Posterior vena cava (tissue), 2 donors: Measurements from ENCODE around the gene CACNB4. TPM values are rescaled to one million over a fixed set of nuclear protein-coding genes. Genes with fewer than 3 reads are reported as not detected.
"Not testable (repeated sequence)": the region's sequence is repeated elsewhere in the genome, so short reads cannot be mapped to it uniquely, and the experiment has no call there.

Source experiments
- DNase-seq: peaks from one replicate; pipeline ENCODE4 v3.0.0-alpha.2; 2020; ENCODE audit warnings: low spot score
- intact Hi-C, 2 donors: fragments of 100-400 bp; cut with DNase I; formaldehyde crosslinking; loops; one replicate each; pipeline versions ENCODE4 v1.14.1 to v1.14.2; 2022 to 2023
- total RNA-seq, 2 donors: library from RNA; stranded (reverse); fragmentation: NEBNext Ultra II Directional; extraction: Animal tissue kit (Norgen Biotek cat#: 25700); gene quantifications; one replicate each; pipeline ENCODE4 v1.2.1, GENCODE V29; 2021
- donor health status: DM: yes; HTN: yes; CAD: no.
- donor health status: DM: yes; HTN: yes; CAD: no.

Gene CACNB4
- total RNA-seq, 2 donors from 2014 or later = 8.6 to 10.5 TPM

DNA sequence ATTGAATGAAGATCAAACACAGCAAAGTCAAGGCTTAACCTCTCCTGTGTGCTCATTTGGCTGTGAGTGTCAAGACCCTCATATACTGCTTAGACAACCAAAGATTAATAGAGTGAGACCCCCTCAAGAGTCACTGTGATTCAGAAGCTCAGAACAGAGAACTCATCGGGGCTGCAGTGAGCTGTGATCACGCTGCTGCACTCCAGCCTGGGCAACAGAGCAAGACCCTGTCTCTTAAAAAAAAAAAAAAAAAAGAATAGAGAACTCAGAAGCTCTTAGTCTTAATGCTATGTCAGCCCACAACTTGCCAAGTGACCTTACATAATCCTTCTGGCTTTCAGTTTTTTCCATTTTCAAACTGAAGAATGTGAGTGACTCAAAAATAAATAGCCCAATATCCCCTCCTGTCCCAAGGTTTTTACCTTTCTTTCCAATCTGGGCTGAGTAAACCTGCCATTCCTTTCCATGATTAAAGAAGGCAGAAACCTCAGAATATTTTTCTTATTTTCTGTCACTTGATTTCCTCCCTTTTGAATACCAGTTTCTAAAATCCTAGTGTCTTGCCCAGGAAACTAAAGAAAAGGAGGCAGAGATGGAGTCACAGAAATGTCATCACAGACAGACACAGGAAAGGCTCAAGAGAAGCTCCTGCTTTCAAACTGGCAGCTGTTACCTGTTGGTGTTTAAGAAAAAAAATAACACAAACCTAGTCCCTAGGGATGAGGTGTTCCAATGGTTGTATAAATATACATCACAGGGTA is 102.4 kb downstream of the CACNB4 start:
- DNase-seq = no peak
- intact Hi-C loops = no loop called here

DNA sequence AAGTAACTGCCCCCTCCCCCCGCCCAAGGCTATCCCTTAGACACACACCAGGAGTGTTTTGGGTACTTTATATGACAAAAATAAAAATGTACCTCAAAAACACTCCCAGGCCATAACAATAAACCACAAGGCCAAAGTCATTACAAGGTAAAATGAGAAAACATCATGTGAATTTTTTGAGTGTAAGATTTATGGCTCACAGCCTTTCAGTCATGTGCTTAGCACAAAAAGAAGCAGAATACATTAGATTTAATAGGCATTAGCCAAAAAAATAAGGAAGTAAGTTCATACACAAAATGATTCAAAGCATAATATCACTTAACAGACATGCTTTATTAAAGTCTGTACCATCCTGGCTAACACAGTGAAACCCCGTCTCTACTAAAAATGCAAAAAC is 103.7 kb downstream of the CACNB4 start:
- intact Hi-C loops = no loop called here
- no peak for DNase-seq

DNA sequence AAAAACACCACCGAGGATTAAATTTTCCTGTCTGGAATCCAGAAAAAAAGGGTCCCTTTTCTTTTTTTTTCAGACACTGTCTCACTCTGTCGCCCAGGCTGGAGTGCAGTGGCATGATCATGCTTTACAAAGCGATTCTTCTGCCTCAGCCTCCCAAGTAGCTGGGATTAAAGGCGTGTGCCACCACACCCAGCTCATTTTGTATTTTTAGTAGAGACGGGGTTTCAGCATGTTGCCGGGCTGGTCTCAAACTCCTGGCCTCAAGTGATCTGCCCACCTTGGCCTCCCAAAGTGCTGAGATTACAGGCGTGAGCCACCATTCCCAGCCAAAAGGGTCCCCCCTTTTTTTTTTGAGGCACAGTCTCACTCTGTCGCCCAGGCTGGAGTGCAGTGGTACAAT is 104.7 kb downstream of the CACNB4 start:
- intact Hi-C loops, DNase-seq: not testable (repeated sequence)

DNA sequence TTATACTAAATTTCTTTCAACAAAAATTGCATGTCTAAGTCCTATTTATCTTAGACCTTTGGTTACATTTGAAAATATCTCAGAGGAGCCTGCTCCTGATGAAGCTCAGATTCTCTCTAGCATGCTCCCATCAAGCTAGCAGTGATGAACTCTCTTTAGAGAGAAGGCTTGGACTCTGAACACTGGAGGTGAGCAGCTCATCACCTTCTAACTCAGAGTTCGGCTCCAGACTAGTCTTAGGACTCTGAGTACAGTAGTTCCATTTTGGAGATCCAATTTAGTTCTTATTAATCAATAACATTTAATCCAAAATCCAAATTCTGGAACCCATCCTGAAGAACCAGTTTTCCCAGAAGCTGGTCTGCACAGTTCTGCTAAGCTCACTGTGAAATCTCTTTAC is 107.8 kb downstream of the CACNB4 start:
- DNase-seq = no peak
- intact Hi-C loops = no loop called here

DNA sequence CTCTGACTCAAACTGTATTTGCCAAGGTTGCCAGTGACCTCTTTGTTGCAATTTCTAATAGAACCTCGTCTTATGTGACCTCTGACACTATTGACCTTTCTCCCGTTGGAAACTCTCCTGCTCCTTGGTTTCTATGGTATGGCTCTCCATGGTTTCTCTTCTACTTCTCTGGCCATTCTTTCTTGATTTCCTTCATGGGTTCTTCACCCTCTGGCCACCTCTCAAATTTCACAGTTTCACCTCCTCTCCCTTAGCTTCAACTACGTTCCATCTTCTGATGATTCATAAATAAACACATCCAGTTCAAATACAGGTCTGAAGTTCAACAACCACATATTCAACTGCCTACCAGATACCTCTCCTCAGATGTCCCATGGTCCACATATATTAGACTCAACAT is 109.5 kb downstream of the CACNB4 start:
- no peak for DNase-seq
- intact Hi-C loops = no loop called here

DNA sequence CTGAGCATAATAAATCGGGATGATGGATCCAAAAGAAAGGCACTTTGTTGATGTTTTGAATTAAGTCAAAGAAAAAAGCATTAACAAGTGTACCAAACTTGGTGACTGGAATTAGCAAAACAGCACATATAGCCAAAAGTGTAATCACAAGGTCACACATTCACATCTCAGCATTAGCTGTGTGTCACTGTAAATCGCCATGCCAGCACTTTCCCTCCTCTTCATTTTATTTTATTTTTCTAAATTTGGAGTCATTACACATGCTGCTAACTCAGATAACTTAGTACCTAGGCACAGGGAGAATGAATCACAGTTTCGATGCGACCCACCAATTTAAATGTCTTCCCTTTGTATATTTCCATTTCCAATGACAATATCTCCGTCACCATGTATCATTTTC is 111.4 kb downstream of the CACNB4 start:
- DNase-seq = no peak
- intact Hi-C loops = no loop called here

DNA sequence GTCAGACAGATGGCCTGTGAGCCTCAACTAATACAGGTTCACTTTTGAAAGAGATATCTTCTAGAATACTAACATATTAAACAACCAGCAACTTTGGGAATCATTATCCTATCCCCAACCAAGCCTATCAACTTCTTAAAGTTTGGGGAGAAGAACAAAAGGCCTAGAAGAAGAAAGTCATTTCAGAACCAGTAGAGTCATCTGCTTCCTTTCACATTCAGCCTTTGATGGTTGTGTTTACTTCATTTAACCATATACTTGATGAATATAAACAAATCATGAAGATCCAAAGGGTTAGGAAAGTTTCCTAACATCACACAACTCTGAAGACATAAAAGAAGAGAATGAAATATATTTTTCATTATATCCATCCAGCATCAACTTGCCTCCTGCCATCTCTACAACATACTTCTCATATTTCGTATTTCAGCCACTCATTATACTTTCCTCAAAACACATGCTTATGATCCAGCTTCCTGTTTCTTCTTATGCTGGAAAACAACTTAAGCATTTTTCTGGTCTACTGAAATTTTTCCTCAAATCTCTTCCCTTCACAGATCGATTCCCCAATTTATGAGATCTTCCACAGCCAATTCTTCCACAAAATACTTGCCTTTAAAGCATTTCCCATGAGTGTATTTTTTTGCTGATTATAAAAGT is 114.3 kb downstream of the CACNB4 start:
- intact Hi-C loops = no loop called here
- DNase-seq = no peak

DNA sequence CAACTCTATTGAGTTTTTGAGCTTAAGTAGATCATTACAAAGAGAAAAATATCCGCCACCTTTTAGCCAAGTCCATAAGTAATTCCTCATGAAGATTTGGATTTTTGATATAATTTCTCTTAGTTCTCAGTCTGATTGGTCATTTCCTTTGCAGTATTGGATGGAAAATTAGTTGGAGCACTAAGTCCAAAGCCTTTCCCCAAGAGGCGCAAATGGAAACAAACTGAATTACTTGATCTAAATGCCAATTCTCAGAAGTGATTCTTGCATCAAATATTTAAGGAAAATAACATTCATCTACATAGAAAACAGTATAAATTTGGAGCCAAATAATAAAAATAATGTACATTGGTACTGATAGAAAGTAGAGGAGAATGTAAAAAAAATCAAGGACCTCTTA is 115.6 kb downstream of the CACNB4 start:
- DNase-seq = no peak
- intact Hi-C loops = no loop called here

DNA sequence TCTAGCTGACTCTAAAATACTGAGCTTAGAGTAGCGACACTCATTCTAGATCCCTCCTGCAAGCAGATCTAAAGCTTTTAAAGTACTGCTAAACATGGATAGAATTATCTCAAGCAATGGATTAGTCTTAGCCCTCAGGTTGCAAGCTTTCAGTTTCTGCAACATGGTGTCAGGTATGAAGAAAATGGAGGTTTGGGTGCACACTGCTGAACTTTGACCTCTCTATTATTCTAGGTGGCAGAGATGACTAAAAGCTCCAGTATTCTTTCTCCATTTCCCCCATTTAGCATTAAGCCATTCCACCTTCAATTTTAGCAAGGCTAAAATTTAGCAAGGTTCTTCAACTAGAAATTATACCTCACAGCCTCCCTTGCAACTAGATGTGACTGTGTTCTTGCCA is 117.0 kb downstream of the CACNB4 start:
- intact Hi-C loops = no loop called here
- DNase-seq = no peak

DNA sequence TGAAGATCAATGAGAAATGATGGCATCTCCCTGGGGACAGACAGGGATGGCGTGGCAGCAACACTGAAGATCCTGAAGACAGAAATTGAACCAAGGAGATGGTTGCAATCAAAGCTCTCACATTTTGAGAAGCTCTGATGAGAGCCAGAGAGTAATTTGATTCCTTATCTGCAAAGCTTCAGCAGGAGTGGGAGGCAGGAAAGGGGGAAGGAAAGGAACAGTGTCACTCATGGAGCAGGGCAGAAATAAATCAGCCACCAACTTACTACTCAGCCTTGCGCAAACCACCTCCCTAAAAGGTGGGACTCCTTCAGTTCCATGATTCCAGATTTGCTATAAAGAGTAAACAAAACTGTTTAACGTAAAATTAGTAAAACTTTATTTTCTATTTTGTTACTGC is 119.2 kb downstream of the CACNB4 start:
- DNase-seq = no peak
- intact Hi-C loops = no loop called here

DNA sequence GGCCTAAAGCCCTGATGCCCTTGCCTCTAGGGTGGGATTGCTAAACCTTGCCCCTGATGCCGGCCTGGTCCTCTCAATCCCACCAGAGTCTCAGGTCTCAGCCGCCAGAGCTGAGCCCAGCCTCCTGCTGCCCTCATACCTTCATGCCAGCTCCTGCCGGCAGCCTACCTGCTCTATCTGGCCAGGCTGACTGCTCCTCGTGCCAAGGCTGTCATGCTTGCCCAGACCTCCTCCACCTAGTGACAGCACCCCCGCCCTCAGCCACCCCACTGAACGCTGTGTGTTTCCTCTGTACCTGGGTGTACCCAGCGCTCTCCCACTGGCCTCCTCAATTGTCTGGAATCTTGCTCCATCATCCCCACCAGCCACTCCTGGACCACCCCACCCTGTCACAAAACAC is 120.1 kb downstream of the CACNB4 start:
- intact Hi-C loops = no loop called here
- DNase-seq = no peak

DNA sequence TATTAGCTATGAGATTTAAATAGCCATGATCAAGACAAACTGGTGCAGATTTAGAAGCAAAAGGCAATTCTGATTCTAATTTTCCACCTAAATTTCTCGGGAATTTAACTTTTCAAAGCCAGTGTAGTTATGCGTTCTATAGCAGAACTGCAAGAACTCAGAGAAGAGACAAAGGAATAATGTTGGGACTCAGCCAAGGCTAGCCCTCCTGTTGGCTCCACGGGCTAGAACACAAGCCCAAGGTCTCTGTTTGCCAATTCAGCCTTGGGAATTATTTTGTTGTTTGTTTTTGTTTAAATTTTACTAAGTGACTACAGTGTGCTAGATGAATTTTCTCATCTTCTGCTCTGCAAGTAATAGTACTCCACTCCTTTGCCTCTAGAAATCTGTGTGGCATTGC is 121.2 kb downstream of the CACNB4 start:
- no peak for DNase-seq
- intact Hi-C loops = no loop called here

DNA sequence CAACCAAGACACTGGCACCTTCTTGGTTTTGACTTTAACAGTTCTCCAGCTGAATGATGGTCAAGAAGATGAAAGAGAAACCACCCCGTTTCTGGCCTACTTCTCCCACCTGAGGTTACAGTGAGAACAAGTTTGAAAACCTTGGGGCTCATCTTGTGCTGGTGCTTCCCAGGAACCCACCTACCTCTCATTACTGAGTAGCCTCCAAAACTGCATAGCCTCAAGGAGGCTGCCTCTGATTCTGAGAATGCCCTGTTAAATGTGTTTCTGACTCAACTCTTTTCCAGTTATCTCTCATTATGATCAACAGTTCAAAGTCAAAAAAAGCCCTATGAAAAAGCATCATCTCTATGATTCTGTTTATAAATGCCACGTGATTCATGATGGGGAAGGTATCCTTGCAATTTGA is 121.9 kb downstream of the CACNB4 start:
- DNase-seq = no peak
- intact Hi-C loops = no loop called here

DNA sequence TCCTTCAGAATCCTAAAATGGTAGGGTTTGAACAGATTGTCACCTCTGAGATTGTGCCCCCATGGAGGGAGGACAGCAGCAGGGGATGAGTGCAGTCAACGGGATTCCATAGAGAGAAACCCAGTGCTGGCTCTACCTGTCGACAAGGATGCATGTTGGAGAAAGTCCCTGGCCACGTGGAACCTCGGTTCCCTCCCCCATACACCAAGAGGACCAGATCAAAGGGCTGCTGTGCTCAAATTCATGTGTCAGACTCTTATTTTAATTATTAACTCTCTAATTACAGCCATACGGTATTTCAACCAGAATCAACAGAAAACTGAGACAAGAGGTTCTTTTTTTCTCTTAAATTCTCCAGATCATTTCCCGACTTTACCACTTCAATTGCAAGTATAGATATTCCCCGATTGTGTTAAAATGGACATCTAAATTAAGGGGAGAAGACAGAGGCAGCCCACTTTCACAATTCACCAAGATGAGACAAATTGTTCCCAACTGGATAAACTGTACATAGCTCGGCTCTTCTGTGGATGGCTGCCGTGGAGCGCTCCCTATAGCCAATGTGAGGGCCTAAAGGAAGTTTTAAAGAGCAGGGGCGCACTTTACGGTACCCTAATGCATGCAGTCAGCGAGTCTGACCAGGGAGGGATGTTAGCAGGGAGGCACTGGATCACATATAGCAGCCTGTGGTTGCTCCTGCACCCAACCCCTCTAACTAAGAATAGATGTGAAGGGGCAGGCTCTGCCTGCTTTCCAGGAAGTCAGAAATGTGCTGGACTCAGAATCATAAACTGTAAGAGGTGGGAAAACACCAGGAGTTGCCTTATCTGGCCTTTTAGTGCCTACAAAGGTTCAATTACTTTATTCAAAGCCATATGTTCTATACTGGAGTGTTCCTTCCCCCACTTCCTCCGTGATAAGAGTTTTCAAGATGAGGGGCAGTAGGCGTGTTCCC is 123.1 kb downstream of the CACNB4 start:
- intact Hi-C loops = no loop called here
- no peak for DNase-seq

DNA sequence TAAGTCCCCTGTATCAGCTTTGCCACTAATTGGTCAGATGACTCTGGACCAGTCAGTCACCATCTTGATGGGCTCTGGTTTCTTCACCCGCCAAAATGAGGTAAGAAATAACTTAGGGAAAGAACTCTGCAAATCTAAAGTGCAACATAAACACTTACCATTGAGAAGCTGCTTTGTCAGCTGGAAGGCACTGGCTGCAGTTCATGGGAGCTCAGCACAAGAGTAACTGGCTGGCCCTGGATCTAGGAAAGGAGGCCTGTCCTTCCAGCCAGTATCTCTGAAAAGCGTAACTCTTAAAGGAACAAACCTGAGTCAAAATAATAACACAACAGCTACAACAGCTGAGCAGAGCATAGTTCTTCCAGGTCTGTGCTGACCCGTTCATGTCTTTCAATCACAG is 123.9 kb downstream of the CACNB4 start:
- DNase-seq = no peak
- intact Hi-C loops = no loop called here

DNA sequence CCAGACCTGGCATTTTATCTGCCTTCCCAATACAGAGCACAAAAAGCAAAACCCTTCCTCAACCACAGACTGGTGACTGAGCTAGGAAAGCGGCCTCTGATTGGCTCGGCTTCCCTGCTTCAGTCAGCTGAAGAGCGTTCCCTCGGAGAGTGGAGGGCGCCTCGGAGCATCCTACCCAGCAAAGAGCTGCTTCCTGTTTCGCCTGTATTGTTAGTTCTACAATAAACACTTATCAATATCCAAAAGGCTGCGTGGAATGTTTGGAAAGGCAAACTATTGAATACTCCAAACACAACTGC is 125.0 kb downstream of the CACNB4 start:
- DNase-seq = no peak
- intact Hi-C loops = no loop called here

DNA sequence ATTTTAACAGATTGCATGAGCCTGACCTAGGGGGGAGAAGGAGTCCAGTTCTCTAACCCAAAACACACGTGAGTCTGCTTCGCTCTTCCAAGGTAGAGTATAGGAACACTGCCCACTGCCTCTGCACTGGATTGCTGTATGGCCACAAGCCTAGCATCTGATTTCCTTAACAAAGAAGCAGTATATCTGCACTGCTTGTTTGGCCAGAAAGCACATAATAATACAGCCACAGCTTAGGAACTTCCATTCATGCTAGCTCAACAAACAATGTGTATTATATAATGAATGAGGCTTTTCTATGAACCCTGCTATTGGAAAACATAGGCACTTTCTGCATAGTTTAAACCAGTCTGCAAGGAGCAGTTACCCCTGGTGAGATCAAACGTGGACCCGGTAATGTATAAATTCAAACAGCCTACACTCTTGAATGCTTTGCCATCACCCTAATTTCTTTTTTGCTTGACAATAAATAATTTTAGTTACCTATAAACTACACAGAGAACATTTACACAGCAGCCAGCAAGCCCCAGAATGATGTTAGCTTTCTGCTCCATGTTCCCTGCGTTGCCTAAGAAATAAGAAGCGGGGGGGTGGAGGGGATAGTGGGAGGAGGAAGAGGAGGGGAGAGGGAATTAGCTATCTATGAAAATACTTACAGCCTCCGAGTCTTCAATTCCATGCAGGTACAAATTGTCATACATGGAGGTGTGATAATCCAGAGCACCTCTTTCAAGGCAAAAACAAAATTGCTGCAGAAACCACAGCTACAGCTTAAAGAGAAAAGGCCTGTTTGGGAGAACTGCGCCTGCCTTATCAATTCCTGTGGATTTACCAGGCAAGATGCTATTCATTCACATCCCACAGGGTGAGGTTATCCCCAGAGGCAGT is 125.6 kb downstream of the CACNB4 start:
- intact Hi-C loops = no loop called here
- no peak for DNase-seq

DNA sequence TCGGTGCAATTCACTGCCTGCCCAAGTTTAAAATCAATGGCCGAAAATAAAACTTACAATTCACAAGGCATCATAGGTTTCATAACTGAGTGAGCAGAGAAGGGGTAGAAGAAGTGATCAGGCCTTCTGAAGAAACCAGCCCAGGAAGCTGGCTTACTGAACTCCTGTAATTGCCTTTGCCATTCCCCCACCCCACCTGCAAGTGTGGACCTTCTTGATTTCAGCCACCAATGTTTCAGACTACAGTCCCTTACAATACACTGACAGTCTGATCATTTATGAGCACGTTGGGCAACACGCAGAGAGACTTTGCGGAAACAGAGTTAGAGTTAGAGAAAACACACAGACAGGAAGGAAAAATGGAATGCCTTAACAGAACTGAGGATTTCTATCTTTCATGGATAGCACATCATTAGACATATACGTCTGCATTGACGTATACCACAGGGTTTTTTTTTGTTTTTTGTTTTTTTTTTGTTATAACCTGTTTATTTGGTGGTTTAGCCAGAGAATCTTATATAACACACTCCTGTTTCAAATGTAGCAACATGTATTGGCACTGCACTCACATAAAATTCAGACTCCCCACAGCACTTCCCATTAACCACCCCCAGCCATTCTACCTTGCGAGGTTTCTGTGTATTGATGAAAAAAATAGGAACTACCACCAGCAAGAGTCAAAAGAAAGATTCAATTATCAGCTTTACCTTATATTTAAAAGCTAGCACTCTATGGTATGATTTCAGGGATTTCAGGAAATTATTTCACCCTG is 126.4 kb downstream of the CACNB4 start:
- intact Hi-C loops = no loop called here
- DNase-seq = no peak
